ENCODE measurements around the gene ZDHHC19.

ZDHHC19 gene

DNA sequence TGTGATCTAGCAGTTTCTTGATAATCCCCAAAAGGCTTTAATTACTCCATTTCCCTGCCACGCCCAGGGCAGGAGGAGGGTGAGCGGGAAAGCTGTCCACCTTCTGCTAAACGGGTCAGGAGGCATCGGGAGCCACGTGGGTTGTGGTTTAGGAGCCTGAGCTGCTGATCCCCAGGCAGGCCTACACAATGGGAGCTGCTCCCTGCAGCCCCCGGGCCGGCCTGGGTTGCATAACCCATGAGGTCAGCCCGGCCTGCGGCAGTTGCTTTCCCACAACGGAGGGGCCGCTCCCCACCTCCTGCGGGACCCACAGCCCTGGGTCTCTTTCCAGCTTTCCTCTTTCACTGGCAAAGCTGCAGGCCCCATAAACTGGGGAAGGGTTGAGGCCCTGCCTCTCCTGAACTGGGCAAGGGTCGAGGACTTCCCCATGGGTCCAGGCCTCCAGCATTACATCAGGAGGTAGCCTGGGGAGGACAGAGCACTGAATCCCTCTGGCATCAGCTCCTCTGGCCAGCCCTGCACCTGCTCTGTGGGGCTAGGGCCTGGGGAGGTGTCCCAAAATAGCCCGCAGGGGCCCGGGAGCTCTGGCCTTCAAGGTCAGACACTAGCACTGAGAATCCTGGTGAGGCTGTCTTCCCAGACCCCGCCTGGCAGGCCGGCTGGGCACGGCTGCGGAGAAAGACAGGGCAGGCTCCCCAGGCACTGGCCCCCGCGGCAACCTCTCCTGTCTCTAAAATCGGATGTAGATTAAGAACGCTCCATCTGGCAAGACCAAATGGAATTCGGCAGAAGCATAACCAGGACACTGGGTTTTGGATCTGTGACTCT, 47.3 kb downstream of the ZDHHC19 start:
- TF ChIP-seq ZFX (IDR thresholded peaks at IDR 0.05; ENCODE audit: borderline replicate concordance): no peak
- TF ChIP-seq, protein P1, sequence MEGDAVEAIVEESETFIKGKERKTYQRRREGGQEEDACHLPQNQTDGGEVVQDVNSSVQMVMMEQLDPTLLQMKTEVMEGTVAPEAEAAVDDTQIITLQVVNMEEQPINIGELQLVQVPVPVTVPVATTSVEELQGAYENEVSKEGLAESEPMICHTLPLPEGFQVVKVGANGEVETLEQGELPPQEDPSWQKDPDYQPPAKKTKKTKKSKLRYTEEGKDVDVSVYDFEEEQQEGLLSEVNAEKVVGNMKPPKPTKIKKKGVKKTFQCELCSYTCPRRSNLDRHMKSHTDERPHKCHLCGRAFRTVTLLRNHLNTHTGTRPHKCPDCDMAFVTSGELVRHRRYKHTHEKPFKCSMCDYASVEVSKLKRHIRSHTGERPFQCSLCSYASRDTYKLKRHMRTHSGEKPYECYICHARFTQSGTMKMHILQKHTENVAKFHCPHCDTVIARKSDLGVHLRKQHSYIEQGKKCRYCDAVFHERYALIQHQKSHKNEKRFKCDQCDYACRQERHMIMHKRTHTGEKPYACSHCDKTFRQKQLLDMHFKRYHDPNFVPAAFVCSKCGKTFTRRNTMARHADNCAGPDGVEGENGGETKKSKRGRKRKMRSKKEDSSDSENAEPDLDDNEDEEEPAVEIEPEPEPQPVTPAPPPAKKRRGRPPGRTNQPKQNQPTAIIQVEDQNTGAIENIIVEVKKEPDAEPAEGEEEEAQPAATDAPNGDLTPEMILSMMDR (IDR thresholded peaks at IDR 0.05): no peak

DNA sequence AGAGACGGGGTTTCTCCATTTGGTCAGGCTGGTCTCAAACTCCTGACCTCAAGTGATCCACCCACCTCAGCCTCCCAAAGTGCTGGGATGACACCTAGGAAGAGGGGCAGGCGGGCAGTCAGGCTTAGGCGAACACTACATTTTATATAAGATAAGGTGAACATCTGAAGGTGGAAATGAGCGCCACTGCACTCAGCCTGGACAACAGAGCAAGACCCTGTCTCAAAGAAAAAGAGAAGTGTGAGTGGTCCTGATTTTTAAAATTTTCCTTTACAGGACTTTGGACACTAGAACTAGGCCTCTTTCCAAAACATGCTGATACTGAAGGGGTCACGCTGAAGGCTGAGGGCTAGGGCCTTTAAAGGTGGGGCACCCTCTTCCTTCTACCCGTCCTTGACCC, 48.0 kb downstream of the ZDHHC19 start:
- H3K27ac ChIP-seq: no peak overlapping the region
- no peak for TF ChIP-seq ZFX (IDR thresholded peaks at IDR 0.05; ENCODE audit: borderline replicate concordance)
- TF ChIP-seq, protein P1 (IDR thresholded peaks at IDR 0.05): no peak

More for the DNA sequence above, 47.3 kb downstream of the ZDHHC19 start:
- H3K27ac ChIP-seq: no peak overlapping the region

DNA sequence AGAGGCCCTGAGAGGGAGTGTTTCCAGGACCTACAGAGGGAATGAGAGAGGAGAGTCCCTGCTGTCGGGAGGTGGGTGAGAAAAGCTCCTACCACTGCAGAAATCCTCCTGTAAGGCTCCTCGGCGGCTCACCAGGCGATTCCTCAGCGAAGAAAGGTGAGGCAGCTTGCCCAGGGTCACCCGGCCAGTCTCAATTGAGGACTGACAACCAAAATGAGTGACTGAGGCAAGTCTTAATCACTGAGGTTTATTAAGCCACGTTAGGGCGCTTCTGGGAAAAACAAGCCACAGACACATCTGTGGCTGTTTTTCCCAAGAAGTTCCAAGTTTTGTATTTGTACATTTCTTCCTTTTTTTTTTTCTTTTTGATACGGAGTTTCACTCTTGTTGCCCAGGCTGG, 48.5 kb downstream of the ZDHHC19 start:
- TF ChIP-seq ZFX (IDR thresholded peaks at IDR 0.05; ENCODE audit: borderline replicate concordance): no peak
- TF ChIP-seq, protein P1 (IDR thresholded peaks at IDR 0.05): no peak
- H3K27ac ChIP-seq: no peak overlapping the region

DNA sequence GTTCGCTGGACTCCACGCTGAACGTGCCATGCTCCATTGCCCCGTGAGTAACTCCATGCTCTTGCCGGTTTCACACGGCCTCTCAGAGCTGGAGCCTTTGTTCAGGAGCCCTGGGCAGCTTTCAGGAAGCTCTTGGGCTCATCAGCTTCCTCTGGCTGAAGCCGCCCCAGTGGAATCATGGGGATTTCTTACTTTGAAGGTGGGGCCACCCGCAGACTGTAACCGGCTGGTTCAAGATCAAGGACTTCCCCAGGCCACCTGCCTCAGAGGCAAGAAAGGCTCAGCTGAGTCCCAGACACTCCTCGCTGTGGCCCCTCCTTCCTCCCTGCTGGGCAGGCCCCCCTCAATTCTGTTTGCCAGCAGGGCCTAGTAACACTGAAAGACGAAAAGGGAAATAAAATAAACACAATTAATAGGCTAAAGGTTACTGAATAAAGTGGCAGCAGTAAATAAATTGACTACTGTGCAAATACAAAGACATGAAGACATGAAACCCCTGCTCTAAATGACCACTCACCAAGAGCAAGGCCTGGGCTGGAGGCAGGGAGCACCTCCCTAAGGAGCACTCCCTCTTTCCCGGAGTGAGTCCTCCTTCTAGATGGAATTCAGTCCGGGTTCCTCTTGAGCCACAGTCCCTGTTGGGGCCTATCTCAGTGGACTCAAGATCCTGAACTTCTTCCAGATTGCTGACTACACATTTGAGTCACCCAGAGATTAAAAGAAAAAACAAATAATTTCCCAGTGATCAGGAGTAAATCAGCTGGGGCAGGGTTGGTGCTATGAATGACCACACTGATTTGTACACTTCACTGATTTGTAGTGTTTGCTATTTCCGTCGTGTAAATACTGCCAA, 51.0 kb downstream of the ZDHHC19 start:
- TF ChIP-seq, protein P1 (IDR thresholded peaks at IDR 0.05): no peak
- no peak for TF ChIP-seq ZFX (IDR thresholded peaks at IDR 0.05; ENCODE audit: borderline replicate concordance)
- no peak overlapping the region for H3K27ac ChIP-seq

DNA sequence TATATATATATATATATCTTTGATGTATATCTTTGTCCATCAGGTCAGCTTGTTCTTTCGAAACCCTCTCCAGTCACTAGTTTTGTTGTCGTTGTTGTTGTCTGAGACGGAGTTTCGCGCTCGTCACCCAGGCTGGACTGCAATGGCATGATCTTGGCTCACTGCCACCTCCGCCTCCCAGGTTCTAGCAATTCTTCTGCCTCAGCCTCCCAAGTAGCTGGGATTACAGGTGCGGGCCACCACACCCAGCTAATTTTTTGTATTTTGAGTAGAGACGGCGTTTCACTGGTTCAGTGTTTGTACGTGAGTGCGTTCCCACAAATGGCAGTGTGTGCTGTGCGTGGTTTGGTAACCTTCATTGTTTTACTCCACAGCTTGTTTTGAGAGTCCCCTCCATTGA, 51.7 kb downstream of the ZDHHC19 start:
- H3K27ac ChIP-seq: no peak overlapping the region
- TF ChIP-seq, protein P1 (IDR thresholded peaks at IDR 0.05): no peak
- TF ChIP-seq ZFX (IDR thresholded peaks at IDR 0.05; ENCODE audit: borderline replicate concordance): no peak

DNA sequence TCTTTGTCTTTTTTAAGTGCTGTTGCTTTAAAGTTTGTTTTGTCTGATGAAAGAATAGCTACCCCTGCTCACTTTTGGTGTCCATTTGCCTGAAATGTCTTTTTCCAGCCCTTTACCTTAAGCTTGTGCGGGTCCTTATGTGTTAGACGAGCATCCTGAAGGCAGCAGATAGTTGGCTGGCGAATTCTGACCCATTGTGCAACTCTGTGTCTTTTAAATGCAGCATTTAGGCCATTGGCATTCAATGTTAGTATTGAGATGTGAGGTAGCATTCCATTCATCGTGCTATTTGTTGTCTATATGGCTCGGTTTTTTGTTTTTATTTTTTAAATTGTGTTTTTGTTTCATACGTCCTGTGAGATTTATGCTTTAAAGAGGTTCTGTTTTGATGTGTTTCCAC, 55.0 kb downstream of the ZDHHC19 start:
- no peak overlapping the region for H3K27ac ChIP-seq
- TF ChIP-seq ZFX (IDR thresholded peaks at IDR 0.05; ENCODE audit: borderline replicate concordance): no peak
- TF ChIP-seq, protein P1 (IDR thresholded peaks at IDR 0.05): no peak

DNA sequence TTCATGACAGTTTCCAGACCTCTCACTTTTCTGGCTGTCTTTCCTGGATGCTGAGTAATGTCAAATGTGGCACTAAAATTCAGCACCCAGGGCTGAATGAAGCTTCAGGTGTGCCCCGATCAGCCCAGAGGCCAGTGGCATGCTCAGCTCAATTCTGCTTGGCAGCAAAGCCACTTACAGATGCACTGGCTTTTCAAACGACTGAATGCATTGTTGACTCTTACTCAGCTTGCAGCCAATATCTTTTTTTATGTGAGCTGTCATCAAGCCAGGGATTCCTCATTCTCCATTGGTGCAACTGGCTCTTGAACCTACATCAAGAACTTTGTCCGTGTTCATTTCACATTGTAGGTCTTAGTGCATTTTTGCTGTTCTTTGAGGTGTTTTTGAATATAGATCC, 60.7 kb downstream of the ZDHHC19 start:
- TF ChIP-seq, protein P1 (IDR thresholded peaks at IDR 0.05): no peak
- TF ChIP-seq ZFX (IDR thresholded peaks at IDR 0.05; ENCODE audit: borderline replicate concordance): no peak
- no peak overlapping the region for H3K27ac ChIP-seq
